HCT116 (cell line): ENCODE data around the gene TAF1C.
"Not testable (repeated sequence)": the region's sequence is repeated elsewhere in the genome, so short reads cannot be mapped to it uniquely, and the experiment has no call there.

Experiments
- CEBPB ChIP-seq: IDR thresholded peaks from 2 replicates; pipeline ENCODE4 v1.6.1; 2012; ENCODE audit warnings: low read depth
- EZH2 ChIP-seq: fragments of 200-600 bp; sonication (generic); IDR thresholded peaks from 2 replicates; pipeline ENCODE4 v1.6.1; 2017; ENCODE audit warnings: antibody characterized with exemption, mixed run types
- EZH2phosphoT487 ChIP-seq: fragments of 200-600 bp; IDR thresholded peaks from 2 replicates; pipeline ENCODE4 v1.6.1; 2018; ENCODE audit warnings: antibody characterized with exemption, borderline replicate concordance
- POLR2A ChIP-seq: IDR thresholded peaks from 2 replicates; pipeline ENCODE4 v1.7.0; 2011; ENCODE audit warnings: borderline replicate concordance; ENCODE audit not compliant: insufficient read depth, insufficient read length; ENCODE audit errors: extremely low read depth
- RAD21 ChIP-seq: IDR thresholded peaks from 2 replicates; pipeline ENCODE4 v1.6.1; 2012; ENCODE audit warnings: low read depth, mild to moderate bottlenecking
- REST ChIP-seq: IDR thresholded peaks from 2 replicates; pipeline ENCODE4 v1.6.1; 2012; ENCODE audit warnings: low read depth
- SP1 ChIP-seq: IDR thresholded peaks from 2 replicates; pipeline ENCODE4 v1.6.1; 2012; ENCODE audit warnings: low read depth
- TCF7L2 ChIP-seq: IDR thresholded peaks from 2 replicates; pipeline ENCODE4 v1.7.0; 2011; ENCODE audit warnings: borderline replicate concordance, inconsistent platforms; ENCODE audit not compliant: insufficient read depth, insufficient read length; ENCODE audit errors: extremely low read depth
- ZNF274 ChIP-seq: fragments of 200-500 bp; sonication (Bioruptor generic); IDR thresholded peaks from 2 replicates; pipeline ENCODE4 v1.6.1; 2014; ENCODE audit warnings: mild to moderate bottlenecking, low read depth, low read length, inconsistent platforms
- TF ChIP-seq, protein P1 (sequence below), 3 experiments: fragments of 200-600 bp in 1 of 3; sonication (generic) in 1 of 3; IDR thresholded peaks in 2 of 3; conservative IDR thresholded peaks in 1 of 3; 2 replicates each; pipeline ENCODE4 v1.5.1; 2012 to 2017; ENCODE audit warnings: low read depth in 2 of 3, low read length in 2 of 3, antibody characterized with exemption in 1 of 3, borderline replicate concordance in 1 of 3, control low read depth in 1 of 3, mild to moderate bottlenecking in 1 of 3, mixed read lengths in 1 of 3, mixed run types in 1 of 3, moderate library complexity in 1 of 3; ENCODE audit not compliant: insufficient read depth in 1 of 3

- TF ChIP-seq, protein P1, sequence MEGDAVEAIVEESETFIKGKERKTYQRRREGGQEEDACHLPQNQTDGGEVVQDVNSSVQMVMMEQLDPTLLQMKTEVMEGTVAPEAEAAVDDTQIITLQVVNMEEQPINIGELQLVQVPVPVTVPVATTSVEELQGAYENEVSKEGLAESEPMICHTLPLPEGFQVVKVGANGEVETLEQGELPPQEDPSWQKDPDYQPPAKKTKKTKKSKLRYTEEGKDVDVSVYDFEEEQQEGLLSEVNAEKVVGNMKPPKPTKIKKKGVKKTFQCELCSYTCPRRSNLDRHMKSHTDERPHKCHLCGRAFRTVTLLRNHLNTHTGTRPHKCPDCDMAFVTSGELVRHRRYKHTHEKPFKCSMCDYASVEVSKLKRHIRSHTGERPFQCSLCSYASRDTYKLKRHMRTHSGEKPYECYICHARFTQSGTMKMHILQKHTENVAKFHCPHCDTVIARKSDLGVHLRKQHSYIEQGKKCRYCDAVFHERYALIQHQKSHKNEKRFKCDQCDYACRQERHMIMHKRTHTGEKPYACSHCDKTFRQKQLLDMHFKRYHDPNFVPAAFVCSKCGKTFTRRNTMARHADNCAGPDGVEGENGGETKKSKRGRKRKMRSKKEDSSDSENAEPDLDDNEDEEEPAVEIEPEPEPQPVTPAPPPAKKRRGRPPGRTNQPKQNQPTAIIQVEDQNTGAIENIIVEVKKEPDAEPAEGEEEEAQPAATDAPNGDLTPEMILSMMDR (IDR thresholded peaks at IDR 0.05 in 2 of 3, conservative IDR thresholded peaks at IDR 0.05 in 1 of 3; ENCODE audit: borderline replicate concordance in 1 of 3, insufficient read depth in 1 of 3, low read depth in 2 of 3, low read length in 2 of 3), result not testable (repeated sequence)
- not testable (repeated sequence) for TF ChIP-seq POLR2A, REST, RAD21, TCF7L2, EZH2, SP1, CEBPB, EZH2phosphoT487, ZNF274
These were observed 29.3 kb upstream of the TAF1C start for GRCh38 chr16:84216144-84216543.
